VCaP (cell line): ENCODE results near the gene CMTM7.

Experiments
- H3K27ac ChIP-seq: fragments of 450-650 bp; 2 replicates; pipeline ENCODE4 v1.5.1; 2017
- CTCF ChIP-seq: fragments of 450-650 bp; conservative IDR thresholded peaks from 2 replicates; pipeline ENCODE4 v1.5.1; 2017; ENCODE audit warnings: mild to moderate bottlenecking, moderate library complexity

Gene CMTM7, protein sequence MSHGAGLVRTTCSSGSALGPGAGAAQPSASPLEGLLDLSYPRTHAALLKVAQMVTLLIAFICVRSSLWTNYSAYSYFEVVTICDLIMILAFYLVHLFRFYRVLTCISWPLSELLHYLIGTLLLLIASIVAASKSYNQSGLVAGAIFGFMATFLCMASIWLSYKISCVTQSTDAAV

GRCh38 chr3:32391643-32392535 is at the start of gene CMTM7:
CMTM7 (plus strand) TSS chr3:32391853; CDS start chr3:32391907, 54 bp downstream.
- H3K27ac ChIP-seq, result peak within 1 kb of the TSS; percentile 88
- no peak for TF ChIP-seq CTCF

- H3K27ac ChIP-seq, result no peak overlapping the region
Observed at GRCh38 chr3:32347343-32348125, 44.1 kb upstream of the CMTM7 start.

DNA sequence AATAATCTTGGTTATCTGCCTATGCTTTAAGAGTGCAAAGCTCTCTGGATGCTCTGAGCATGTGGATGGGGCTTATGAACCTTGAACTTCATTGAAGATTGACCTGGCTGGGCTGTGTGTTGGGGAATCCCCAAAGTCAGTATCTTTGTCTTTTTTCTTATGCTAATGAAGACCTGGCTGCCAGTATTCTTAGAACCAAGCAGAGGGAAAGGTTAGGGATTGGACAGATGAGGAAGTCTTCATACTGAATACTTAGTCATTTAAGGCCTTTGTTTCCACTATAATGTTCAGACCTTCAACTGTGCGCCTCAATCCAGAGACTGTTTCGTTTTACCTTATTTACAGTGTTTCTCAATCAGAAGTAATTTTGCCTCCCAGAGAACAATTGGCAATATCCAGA is 42.5 kb upstream of the CMTM7 start:
- TF ChIP-seq CTCF, result no peak
- H3K27ac ChIP-seq, result no peak overlapping the region

More at GRCh38 chr3:32347343-32348125, 44.1 kb upstream of the CMTM7 start:
- TF ChIP-seq CTCF, result no peak

DNA sequence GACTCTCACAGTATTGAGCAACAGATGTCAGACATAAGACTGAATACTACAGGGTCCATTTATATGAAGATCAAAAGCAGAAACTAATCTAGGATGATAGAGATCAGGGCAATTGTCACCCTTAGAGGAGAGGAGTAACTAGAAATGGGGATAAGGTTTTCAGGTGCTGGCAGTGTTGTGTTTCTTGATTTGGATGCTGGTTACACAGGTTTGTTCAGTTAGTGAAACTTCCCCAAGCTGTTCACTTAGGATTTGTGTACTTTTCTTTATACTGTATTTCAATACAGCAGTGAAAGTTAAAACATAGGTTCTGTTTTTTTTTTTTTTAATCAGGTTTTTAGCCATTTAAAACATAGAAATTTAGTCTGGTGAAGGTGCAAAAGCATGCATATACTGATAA is 39.1 kb upstream of the CMTM7 start:
- TF ChIP-seq CTCF, result no peak
- peak overlapping the region; percentile 71 for H3K27ac ChIP-seq

- no peak for TF ChIP-seq CTCF
- peak overlapping the region; percentile 71 for H3K27ac ChIP-seq
Observed at GRCh38 chr3:32353351-32353750, 38.3 kb upstream of the CMTM7 start.

GRCh38 chr3:32354362-32354778 is 37.3 kb upstream of the CMTM7 start:
- peak overlapping the region; percentile 71 for H3K27ac ChIP-seq
- TF ChIP-seq CTCF, result no peak

- H3K27ac ChIP-seq, result peak overlapping the region; percentile 71
- TF ChIP-seq CTCF, result no peak
Observed at GRCh38 chr3:32355751-32356291, 35.8 kb upstream of the CMTM7 start.
